Forelimb muscle (tissue), 1 donor: ENCODE results near the gene FSD1. TPM values are rescaled to one million over a fixed set of nuclear protein-coding genes. Genes with fewer than 3 reads are reported as not detected.
"Not testable (repeated sequence)": the region's sequence is repeated elsewhere in the genome, so short reads cannot be mapped to it uniquely, and the experiment has no call there.

ENCODE experiments used
- DNase-seq: peaks from one replicate; pipeline ENCODE4 v3.0.0-alpha.2; 2013; ENCODE audit warnings: low read depth
- polyA plus RNA-seq: library from polyadenylated mRNA; unstranded; fragments of 120-200 nt; gene quantifications from one replicate; pipeline ENCODE4 v1.2.1, GENCODE V29; 2013; ENCODE audit not compliant: insufficient read length

FSD1 gene
- polyA plus RNA-seq, 1 donor: 2.4 TPM

DNA sequence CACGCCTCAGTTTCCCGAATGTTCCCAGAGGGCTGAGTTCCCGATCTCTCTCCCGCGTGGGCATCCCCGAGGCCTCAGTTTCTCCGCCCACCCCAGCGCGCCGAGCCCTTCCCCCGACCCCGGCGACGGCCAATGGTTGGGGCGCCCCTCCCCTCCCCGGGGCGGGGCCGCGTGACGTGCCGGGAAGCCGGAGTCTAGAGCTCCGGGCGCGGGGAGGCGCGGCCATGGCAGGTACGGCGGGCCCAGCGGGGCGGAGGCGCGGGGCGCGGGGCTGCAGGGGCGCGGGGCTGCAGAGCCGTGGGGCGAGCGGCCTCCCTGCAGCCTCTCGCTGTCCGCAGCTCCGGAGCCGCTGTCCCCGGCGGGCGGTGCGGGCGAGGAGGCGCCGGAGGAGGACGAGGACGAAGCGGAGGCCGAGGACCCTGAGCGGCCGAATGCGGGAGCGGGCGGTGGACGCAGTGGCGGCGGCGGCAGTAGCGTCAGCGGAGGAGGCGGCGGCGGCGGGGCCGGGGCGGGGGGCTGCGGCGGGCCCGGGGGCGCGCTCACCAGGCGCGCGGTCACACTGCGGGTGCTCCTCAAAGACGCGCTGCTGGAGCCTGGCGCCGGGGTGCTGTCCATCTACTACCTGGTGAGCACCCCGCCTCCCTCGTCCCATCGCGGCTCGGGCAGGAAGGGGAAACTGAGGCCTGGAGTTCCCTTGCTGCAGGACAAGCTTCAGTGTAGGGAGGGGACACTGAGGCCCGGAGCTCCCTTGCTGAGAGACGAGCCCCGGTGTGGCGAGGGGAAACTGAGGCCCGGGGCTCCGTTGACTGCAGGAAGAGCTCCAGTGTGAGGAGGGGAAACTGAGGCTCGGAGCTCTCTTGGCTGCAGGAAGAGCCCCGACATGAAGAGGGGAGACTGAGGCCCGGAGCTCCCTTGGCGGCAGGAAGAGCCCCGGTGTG, 39.2 kb downstream of the FSD1 start, which contains the start of gene MPND:
Gene MPND, plus strand, starts transcription at position 193 of the 938 bp plus-strand sequence. Its CDS starts 32 bp downstream, at position 225.
- peak; percentile 64 for DNase-seq

DNA sequence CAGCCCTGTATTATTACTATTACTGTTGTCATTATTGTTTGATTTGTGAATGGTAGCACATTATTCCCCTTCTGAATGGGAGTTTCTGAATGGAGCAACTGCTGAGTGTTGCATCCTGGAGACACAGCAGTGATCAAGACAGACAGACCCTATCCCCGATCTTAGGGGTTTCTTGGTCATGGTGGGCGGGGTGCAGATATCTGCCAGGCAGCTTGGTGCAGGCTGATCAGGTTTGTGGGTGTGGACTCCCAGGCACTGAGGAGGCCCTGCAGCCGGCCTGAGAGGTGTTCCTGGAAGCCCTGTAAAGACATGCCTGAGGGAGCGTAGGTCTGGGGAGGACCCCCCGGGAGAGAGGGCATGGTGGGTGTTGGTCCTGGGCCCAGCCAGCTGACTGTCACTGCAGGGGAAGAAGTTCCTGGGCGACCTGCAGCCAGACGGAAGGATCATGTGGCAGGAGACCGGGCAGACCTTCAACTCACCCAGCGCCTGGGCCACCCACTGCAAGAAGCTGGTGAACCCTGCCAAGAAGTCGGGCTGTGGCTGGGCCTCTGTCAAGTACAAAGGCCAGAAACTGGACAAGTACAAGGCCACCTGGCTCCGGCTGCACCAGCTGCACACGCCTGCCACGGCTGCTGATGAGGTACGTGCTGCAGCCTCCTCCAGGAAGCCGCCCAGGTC, 41.1 kb downstream of the FSD1 start:
- no peak for DNase-seq

DNA sequence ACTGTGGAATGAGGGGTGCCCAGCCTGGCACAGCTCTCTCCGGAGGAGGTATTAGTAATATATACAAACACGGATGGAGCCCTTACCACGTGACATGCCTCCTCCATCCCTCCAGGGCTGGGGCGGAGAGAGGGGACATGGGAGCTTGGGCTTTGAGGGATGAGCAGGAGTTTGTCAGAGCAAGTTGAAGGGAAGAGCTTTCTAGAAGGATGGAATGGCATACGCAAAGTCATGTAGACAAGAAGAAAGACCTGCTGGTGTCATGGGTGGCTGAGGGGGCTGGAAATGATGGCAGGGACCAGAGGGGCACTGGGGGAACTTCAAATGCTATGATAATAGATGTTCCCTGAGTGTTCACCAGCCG, 41.6 kb downstream of the FSD1 start:
- no peak for DNase-seq

DNA sequence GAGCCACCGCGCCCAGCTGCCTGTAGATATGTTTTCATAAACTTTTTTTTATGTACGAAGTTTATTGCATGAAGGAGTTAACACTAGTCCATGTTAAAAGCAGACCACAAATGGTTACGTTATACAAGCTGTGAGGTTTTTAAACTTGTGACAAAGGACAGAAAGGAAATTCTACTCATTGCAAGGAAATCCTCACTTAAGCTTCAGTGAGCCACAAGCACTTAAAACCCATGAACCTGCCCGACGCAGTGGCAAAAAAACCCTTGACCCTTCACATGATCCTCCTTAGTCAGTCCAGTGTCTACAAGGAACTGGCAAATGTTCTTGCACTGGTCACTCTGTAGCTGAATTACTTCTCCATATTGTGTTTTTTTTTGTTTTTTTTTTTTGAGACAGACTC, 43.1 kb downstream of the FSD1 start:
- no peak for DNase-seq

DNA sequence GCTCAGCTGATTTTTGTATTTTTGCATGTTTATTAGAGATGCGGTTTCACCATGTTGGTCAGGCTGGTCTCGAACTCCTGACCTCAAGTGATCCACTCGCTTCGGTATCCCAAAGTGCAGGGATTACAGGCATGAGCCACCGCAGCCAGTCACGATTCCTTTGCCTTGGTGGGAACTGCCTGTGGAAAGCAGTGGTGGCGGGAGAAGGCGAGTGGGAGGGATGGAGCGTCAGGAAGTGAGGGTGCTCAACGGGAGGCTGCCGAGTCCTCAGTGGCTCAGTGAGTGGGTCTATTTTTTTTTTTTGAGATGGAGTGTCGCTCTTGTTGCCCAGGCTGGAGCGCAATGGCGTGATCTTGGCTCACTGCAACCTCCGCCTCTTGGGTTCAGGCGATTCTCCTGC, 44.8 kb downstream of the FSD1 start:
- DNase-seq: not testable (repeated sequence)

DNA sequence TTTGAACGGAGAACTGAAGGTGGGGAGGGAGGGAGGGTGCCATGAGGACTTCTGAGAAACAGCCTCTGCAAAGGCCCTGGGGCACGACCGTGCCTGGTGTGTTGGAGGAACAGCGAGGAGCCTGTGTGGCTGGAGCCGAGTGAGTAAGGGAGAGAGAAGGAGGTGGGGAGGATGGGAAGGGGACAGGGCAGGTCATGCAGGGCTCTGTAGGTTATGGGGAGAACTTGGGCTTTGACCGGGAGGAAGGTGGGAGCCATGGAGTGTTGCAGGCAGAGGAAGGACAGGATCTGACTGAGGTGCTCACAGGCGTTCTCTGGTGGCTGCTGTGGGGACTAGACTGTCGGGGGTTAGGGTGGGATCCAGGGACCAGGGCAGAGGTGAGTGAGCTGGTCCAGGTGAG, 45.7 kb downstream of the FSD1 start:
- no peak for DNase-seq

DNA sequence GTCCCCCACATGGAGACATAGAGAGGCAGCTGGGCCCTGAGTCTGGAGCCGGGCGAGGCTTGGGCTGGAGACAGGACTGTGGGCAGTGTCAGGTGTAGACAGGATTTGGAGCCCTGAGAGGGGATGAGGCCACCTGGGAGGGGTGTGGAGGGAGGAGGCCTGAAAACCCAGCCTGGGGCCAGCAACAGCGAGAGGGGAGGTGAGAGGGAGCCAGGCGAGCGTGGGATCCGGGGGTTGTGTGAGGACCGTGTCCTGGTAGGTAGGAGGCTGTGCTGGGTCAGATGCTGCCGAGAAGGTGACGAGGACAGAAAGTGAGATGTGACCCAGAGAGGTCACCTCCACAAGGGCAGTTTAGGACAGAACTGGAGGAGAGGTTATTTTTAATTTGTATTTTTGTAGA, 46.3 kb downstream of the FSD1 start:
- DNase-seq: no peak

DNA sequence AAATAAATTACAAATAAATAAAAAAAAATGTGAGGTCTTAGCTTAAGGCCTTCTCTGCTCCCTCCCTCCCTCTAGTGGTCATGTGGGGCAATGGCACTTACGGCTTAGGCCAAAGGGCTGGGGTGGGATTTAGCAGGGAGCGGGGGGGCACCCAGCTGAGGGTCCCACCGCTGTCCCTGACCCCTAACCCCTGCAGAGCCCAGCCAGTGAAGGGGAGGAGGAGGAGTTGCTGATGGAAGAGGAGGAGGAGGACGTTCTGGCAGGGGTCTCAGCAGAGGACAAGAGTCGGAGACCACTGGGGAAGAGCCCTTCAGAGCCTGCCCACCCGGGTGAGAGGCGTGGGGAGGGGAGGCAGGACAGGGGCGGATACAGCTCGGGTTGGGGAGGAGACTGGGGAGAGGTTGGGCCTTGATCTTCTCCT, 48.3 kb downstream of the FSD1 start:
- DNase-seq: no peak

DNA sequence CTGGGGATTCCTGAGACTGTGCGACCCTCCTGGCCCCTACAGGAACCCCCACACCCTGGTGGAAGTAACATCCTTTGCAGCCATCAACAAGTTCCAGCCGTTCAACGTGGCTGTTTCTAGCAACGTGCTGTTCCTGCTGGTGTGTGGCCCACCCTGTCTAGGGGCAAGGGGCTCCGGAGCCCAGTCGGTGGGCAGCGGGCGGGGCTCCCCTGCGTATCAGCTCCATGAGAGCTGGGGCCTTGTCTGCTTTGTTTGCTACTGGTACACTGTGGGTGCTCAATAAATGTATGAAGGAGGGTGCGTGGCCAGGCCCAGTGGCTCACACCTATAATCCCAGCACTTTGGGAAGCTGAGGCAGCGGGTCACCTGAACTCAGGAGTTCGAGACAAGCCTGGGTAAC, 49.9 kb downstream of the FSD1 start:
- DNase-seq: no peak

DNA sequence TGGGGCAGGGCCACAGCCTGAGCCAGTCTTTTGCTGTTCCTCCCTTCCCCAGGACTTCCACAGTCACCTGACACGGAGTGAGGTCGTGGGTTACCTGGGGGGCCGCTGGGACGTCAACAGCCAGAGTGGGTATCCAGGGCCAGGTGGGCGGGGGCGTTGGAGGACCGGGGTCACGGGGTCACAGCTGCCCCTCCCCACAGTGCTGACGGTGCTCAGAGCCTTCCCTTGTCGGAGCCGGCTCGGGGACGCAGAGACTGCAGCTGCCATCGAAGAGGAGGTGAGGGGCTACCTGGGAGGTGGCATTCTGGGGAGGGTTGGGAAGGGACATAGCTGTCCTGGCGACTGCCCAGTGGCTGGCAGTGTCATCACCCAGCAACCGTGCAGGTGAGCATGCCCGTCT, 50.5 kb downstream of the FSD1 start:
- no peak for DNase-seq

DNA sequence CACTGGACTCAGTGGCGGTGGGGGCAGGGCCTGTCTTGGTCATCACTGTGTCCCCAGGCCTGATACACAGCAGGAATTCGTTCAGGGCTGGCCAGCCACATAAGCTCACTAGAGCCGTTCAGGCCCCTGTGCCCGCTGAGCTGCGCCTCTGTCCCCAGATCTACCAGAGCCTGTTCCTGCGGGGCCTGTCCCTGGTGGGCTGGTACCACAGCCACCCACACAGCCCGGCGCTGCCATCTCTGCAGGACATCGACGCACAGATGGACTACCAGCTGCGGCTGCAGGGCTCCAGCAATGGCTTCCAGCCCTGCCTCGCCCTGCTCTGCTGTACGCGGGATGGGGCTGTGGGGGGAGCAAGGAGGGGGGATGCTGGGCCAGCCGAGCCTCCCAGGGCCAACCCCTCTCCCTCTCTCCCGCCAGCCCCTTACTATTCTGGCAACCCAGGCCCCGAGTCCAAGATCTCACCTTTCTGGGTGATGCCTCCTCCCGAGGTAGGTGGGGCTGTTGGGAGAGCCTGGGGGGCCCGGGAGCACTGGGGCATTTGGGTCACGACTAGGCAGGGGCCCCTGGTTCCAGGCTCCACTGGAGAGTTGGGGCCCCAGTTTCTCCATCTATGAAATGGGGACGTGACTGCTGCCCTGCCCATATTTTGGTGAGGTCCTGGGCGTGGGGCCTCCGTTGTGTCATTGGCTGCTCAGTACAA, 52.8 kb downstream of the FSD1 start:
- no peak for DNase-seq

DNA sequence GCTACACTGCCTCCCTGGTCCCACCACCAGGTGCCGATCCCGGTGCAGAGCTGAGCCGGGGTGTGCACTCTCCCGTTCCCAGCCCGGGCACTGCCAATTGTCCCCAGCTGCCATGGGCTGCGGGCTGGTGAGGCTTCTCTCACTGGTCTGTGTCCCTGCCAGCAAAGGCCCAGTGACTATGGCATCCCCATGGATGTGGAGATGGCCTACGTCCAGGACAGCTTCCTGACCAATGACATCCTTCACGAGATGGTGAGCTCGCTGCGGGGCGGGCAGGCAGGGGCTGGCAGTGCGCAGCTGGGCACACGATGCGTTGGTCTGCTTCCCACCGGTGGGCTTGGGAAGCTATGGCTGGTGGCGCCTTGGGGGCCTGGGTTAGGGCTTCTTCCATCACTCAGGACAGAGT, 53.5 kb downstream of the FSD1 start:
- no peak for DNase-seq

DNA sequence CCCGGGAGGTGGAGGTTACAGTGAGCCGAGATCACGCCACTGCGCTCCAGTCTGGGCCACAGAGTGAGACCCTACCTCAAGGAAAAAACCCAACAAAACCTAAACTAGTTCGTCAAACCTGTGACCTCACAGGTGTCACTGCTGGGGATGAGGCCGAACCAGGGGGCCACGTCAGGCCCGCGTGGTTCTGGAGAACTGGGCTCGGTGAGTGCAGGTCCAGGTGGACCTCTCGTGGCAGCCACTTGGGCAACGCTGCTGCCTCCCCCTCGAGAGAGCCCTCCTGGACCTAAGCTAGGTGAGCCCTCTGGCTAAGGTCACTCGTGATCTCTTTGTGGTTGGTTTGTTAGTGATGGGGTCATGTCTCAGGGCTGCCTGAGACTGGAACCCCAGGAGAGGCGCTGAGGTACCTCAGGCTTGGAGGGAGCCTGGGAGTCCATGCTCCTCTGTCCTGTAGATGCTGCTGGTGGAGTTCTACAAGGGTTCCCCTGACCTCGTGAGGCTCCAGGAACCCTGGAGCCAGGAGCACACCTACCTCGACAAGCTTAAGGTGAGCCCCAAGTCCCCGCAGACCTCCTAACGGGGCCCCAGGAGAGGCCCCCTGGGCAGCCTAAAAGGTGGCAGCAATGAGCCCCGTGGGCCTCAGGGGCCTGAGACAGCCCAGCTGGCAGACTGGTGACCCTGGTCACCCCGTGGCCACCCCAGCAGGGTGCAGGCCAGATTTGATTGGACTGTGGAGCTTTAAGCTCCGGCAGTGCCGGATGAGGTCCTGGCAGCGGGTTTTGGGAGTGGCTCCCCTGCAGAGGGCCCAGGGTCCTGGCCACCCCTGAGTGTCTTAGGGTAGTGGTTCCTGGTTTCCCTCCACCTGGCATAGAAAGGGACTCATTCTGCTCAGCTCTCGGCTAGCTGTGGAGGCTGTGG, 54.6 kb downstream of the FSD1 start:
- DNase-seq: no peak

DNA sequence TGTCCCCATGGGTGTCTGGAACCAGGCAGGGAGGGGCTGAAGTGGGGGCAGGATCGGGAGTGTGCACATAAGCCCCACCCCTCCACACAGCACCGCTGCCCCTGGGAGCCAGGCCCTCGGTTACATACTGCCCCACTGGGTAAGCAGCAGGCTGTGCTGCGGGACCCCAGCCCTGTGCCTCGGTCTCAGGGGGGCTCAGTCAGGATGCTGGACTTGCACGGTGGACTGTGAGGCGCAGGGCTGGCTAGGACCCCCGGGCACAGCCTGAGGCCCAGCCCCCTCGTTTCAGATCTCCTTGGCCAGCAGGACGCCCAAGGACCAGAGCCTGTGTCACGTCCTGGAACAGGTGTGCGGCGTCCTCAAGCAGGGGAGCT, 55.2 kb downstream of the FSD1 start:
- DNase-seq: no peak

DNA sequence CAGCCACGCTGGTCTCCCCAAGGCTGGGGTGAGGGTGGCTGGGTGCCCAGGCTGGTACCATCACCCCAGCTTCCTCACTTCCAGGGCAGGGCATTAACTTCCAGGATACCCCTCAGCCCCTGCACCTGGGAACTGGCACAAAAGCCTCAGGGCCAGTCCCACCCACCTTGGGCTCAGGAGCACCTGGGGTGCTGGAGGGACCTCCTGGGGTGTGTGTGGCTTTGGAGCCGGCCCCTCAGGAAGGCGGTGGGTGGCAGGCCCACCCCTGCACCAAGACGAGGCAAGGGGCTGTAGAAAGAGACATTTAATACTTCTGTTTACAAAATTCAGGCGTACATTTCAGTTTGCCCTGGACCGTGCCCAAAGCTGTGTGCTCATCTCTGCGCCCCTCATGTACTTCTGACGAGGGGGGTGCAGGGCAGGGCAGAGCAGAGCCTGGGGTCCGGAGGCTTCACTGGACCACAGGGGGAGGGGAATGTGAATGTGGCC, 55.7 kb downstream of the FSD1 start:
- no peak for DNase-seq

DNA sequence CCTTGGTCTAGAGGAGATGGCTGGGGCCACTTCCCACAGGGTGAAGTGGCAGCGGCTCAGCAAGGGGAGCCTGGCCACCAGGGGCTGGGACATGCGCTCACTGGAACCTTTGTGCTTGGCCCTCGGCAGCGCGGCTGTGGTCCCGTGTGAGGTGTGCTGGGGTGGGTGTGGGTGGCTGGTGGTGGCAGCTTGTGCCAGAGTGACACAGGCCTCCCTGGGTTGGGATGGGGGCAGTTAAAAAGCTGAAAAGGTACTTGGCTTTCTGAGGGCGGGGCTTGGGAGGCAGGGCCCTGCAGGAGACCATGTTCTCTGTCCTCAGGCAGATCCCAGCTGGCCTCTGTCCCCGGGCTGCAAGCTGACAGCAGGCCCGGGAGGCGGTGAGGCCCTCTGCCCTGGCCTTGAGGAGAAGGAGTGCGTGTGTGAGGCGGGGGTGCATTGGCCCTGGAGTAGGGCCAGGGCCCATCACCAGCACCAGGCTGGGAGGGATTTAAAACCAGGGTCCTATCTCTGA, 56.3 kb downstream of the FSD1 start:
- no peak for DNase-seq

DNA sequence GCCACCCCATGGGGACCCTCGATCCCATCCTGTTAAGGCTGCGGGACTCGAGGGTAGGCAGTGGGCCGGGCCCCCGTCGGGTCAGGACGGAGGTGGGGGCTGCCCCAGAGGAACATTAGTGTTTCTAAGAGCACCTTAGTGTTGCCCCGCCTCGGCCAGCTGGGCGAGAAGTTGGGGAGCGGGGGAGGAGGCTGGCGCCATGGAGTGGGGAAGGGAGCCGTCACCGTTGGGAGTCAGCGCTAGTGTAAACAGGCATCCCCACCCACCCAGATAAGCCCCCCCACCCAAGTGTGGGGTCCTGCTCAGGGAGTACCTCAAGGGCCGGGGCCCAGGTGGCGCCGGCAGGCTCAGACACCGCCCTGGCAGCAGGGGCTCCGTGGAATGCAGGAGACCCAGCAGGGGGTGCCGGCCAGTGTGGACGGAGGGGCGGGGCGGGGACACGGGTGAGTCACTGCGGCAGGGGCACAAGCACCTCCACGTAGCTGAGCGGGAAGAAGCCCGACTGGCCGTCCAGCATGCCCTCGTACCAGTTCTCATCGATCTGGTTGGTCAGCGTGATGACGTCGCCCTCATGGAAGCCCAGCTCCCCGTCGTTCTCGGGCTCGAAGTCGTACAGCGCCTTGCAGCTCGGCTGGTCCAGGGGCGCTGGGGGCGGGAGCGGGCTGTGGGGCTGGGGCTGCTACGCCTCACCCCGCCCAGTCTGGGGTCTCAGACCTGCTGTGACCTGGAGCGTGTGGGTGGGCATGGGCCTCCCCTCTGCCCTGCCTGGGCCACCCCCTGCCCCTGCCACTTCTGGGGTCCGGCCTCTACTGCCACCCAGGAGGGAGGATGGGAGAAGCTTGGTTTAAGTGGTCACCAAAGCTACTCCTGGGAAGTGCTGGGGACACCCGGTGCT, 57.0 kb downstream of the FSD1 start:
- no peak for DNase-seq

DNA sequence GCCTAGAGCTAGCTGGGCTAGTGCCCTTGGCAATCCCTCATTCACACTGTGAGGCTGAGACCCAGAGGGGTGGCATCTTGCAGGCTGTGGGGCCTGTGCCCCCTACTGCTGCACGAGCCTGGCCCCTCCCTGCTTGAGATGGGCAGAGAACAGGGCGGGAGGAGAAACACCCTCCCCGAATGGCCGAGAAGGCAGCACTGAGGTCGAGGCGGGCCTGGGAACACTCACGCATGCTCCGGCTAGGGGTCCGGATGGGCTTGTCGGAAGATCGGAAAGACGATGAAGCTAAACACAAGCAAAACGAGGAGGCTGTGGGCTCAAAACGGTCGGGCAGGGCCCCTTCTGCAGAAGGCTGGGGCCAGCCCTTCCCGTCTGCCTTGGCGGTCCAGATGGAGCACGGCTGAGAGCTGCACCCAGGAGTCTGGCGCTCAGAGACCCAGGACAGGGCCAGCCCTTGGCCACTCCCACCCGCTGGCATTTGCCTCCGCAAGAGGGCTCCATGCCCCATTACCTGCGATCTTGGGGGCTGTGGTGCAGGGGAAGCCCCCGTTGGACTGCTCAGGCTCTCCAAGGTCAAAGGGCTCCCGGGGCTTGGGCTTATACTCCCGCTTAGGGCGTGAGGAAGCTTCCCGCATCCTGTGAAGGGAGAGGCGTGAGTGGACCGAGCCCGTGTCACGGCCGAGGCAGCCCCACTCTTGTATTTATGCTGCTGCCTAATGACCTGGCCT, 57.9 kb downstream of the FSD1 start:
- no peak for DNase-seq

DNA sequence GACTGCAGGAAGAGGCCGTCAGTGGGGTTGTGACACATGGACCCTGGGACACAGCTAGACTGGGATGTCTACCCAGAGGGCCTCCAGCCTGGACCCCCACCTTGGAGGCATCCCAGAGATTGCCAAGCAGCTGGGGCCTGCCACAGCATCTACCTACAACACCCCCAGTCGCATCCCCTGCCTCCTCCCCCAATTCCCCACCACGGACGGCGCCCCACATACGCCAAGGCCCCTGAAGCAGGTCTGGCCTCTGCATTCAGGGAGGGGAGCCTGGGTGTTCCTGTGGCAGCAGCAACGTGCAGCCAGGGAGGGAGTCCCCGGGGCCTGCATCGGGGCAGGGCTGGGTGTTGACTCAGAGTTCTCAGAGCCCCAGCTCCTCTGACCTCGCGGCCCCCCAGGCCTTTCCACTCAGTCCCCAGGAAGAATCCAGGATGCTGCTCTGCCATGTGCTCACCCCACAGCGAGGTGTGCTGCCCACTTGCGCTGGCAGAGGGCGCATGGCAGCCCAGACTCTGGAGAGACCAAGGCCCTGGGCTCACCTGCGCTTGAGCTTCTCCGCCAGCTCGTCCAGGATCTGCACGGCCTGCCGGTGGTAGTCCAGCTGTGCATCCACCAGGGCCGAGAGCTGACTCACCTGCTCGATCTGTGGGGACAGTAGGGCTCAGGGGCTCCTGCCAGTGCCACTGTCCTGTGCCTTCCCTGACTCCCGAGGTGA, 58.6 kb downstream of the FSD1 start:
- DNase-seq: no peak
